HepG2 (cell line): ENCODE data around the gene TRPC1. TPM values are rescaled to one million over a fixed set of nuclear protein-coding genes. Genes with fewer than 3 reads are reported as not detected.

Experiments
- DMTF1 ChIP-seq: sonication (generic); formaldehyde crosslinking; IDR thresholded peaks from 2 replicates; pipeline ENCODE4 v1.4.0; 2020; ENCODE audit warnings: mild to moderate bottlenecking, missing genetic modification reagents
- ESRRA ChIP-seq: sonication (generic); formaldehyde crosslinking; IDR thresholded peaks from 2 replicates; pipeline ENCODE4 v1.5.1; 2020; ENCODE audit warnings: mild to moderate bottlenecking, low read depth, missing genetic modification reagents
- FOXK1 ChIP-seq: sonication (generic); formaldehyde crosslinking; IDR thresholded peaks from 2 replicates; pipeline ENCODE4 v1.4.0; 2020; ENCODE audit warnings: low read depth, missing genetic modification reagents, borderline replicate concordance
- FOXO1 ChIP-seq: sonication (generic); formaldehyde crosslinking; IDR thresholded peaks from 2 replicates; pipeline ENCODE4 v1.4.0; 2020; ENCODE audit warnings: missing genetic modification reagents
- GABPB1 ChIP-seq: IDR thresholded peaks from 2 replicates; pipeline ENCODE4 v1.6.1; 2016; ENCODE audit warnings: mild to moderate bottlenecking, missing genetic modification reagents, moderate library complexity, missing compliant biosample characterization
- HNF1B ChIP-seq: sonication (generic); formaldehyde crosslinking; IDR thresholded peaks from 2 replicates; pipeline ENCODE4 v1.5.1; 2020; ENCODE audit warnings: mild to moderate bottlenecking, moderate library complexity, missing genetic modification reagents
- KLF13 ChIP-seq: sonication (generic); formaldehyde crosslinking; IDR thresholded peaks from 2 replicates; pipeline ENCODE4 v1.4.0; 2020; ENCODE audit warnings: mild to moderate bottlenecking, missing genetic modification reagents
- RARA ChIP-seq: IDR thresholded peaks from 2 replicates; pipeline ENCODE4 v1.6.1; 2016; ENCODE audit warnings: missing genetic modification reagents, missing compliant biosample characterization
- SRSF4 ChIP-seq: fragments of 200-400 bp; formaldehyde crosslinking; IDR thresholded peaks from one replicate; pipeline ENCODE4 v1.6.1; 2018; ENCODE audit warnings: mild to moderate bottlenecking, low read depth, low read length, moderate library complexity; ENCODE audit not compliant: poor library complexity, severe bottlenecking
- STAG1 ChIP-seq: sonication (generic); formaldehyde crosslinking; IDR thresholded peaks from 2 replicates; pipeline ENCODE4 v1.4.0; 2020; ENCODE audit warnings: missing genetic modification reagents
- TBX2 ChIP-seq: sonication (generic); formaldehyde crosslinking; IDR thresholded peaks from 2 replicates; pipeline ENCODE4 v1.5.0; 2020; ENCODE audit warnings: missing genetic modification reagents, mild to moderate bottlenecking, borderline replicate concordance
- TFE3 ChIP-seq: IDR thresholded peaks from 2 replicates; pipeline ENCODE4 v1.6.1; 2016
- ZNF160 ChIP-seq: sonication (generic); formaldehyde crosslinking; IDR thresholded peaks from 2 replicates; pipeline ENCODE4 v1.8.0; 2022; ENCODE audit warnings: mild to moderate bottlenecking, inconsistent platforms, missing genetic modification reagents
- ZNF382 ChIP-seq: sonication (generic); formaldehyde crosslinking; IDR thresholded peaks from 2 replicates; pipeline ENCODE4 v1.5.0; 2020; ENCODE audit warnings: missing genetic modification reagents, mild to moderate bottlenecking, borderline replicate concordance
- ZNF574 ChIP-seq: sonication (generic); formaldehyde crosslinking; IDR thresholded peaks from 2 replicates; pipeline ENCODE4 v1.4.0; 2020; ENCODE audit warnings: missing genetic modification reagents
- ZNF788 ChIP-seq: sonication (generic); formaldehyde crosslinking; IDR thresholded peaks from 2 replicates; pipeline ENCODE4 v1.5.0; 2020; ENCODE audit warnings: mild to moderate bottlenecking, missing genetic modification reagents, borderline replicate concordance
- polyA plus RNA-seq, 8 experiments: library from polyadenylated mRNA; depleted of rRNA in 3 of 8; stranded (reverse) in 7 of 8; unstranded in 1 of 8; fragments of >200 nt; fragmentation: Illumina TruSeq in 4 of 8; extraction: Trizol in 4 of 8; gene quantifications; 2 replicates each; pipeline versions ENCODE4 v1.2.1 to v1.2.3, GENCODE V29; 2011 to 2016; ENCODE audit warnings: low read depth in 4 of 8, missing spikeins in 1 of 8, mixed read lengths in 1 of 8; ENCODE audit not compliant: insufficient read depth in 1 of 8
- total RNA-seq, 5 experiments: library from RNA; depleted of rRNA; stranded (reverse); fragments of >200 nt; fragmentation: Illumina TruSeq; extraction: Trizol; gene quantifications; 2 replicates each; pipeline ENCODE4 v1.2.3, GENCODE V29; 2016; ENCODE audit warnings: low read depth in 1 of 5

The TRPC1 gene
- total and polyA plus RNA-seq, 2 of the 13 experiments (the other 11 are each of a cell fraction or from before 2014, with no cell fraction given) = 10.8 to 13.1 TPM

GRCh38 chr3:142857056-142857455, 133.2 kb downstream of the TRPC1 start (continued):
- TF ChIP-seq ZNF574 (peak; percentile 34; the same call in 1 of the 2 replicates), GABPB1 (CRISPR knock-in tag) (0 out of 2 replicates have a peak, but pooled peaks have one; percentile 16), ESRRA (0 out of 2 replicates have a peak, but pooled peaks have one; percentile 21), SRSF4 (no peak), TBX2 (peak; percentile 68; the same call in 1 of the 2 replicates), FOXK1 (peak; percentile 51; the same call in 1 of the 2 replicates), HNF1B (peak; percentile 44; the same call in 1 of the 2 replicates), FOXO1 (peak; percentile 64; the same call in 1 of the 2 replicates), ZNF160 (no peak), KLF13 (CRISPR knock-in tag) (no peak), RARA (CRISPR knock-in tag) (peak; percentile 22; the same call in 1 of the 2 replicates), TFE3 (CRISPR knock-in tag) (peak; percentile 46; the same call in 1 of the 2 replicates), ZNF382 (CRISPR knock-in tag) (no peak), STAG1 (CRISPR knock-in tag) (peak; percentile 54), DMTF1 (CRISPR knock-in tag) (no peak), ZNF788 (CRISPR knock-in tag) (peak; percentile 32; the same call in 1 of the 2 replicates)
- TF ChIP-seq, all 625 proteins: peak for 68
